Measurements from ENCODE around the gene SOWAHC. TPM values are rescaled to one million over a fixed set of nuclear protein-coding genes. Genes with fewer than 3 reads are reported as not detected.

The SOWAHC gene
- total RNA-seq, 1 experiment from 2014 or later: 18.9 TPM

DNA sequence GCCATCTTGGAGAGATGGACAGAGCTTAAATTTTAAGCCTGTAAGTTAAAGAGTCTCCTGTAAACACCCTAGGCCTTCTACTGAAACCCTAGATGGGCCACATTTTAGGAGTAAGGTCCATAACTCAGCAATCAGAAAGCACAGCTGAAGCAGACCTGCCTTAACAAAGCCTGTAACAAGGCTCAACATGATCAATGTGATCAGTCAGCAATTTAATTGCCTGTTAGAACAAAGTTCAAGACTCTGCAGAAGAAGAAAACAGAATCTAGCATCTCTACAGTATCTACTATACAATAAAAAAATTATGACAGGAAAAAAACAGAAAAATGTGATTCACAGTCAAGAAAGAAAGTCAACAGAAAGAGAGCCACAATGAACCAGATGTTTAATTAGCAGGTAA is 27.5 kb upstream of the SOWAHC start:
- Mint-ChIP-seq H3K4me3 (ENCODE audit: low read depth, unreplicated experiment) (no peak overlapping the region), H3K27ac (ENCODE audit: unreplicated experiment) (peak overlapping the region; percentile 39), H3K4me1 (ENCODE audit: low read depth, unreplicated experiment) (peaks cover 14% of the 10 kb centered on the region), H3K27me3 (ENCODE audit: unreplicated experiment) (no peaks in the 10 kb centered on the region), H3K36me3 (ENCODE audit: insufficient read depth, unreplicated experiment) (peaks cover 5% of the 10 kb centered on the region), H3K9me3 (ENCODE audit: low read depth, unreplicated experiment) (no peaks in the 10 kb centered on the region)
- no peak for DNase-seq
- TF ChIP-seq, protein P1, sequence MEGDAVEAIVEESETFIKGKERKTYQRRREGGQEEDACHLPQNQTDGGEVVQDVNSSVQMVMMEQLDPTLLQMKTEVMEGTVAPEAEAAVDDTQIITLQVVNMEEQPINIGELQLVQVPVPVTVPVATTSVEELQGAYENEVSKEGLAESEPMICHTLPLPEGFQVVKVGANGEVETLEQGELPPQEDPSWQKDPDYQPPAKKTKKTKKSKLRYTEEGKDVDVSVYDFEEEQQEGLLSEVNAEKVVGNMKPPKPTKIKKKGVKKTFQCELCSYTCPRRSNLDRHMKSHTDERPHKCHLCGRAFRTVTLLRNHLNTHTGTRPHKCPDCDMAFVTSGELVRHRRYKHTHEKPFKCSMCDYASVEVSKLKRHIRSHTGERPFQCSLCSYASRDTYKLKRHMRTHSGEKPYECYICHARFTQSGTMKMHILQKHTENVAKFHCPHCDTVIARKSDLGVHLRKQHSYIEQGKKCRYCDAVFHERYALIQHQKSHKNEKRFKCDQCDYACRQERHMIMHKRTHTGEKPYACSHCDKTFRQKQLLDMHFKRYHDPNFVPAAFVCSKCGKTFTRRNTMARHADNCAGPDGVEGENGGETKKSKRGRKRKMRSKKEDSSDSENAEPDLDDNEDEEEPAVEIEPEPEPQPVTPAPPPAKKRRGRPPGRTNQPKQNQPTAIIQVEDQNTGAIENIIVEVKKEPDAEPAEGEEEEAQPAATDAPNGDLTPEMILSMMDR (IDR thresholded peaks at IDR 0.05; ENCODE audit: unreplicated experiment): no peak
- CTCF ChIA-PET: no interaction called here
- BruUV-seq (replicated peaks): no TSS peak
- intact Hi-C loops (cut with micrococcal nuclease; ENCODE audit: unreplicated experiment): no loop called here

DNA sequence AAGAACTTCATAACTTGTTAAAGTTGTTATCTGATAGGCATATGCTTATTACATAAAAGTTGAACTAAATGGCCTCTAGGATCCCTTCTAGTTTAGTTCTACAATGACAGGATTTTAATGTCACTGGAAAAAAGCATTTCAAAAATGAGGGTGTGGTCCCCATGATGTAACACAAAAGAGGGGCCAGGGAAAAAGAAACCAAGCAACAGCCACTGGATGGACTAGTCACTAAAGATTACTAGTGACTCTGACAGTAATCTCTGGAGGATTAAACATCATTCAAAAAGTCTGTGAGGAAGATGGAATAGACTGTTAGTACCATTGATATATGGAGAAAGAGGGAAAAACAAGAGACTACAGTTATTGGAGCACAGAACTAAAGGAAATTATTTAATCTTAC is 23.0 kb upstream of the SOWAHC start:
- no peaks in the 10 kb centered on the region for H3K27me3 Mint-ChIP-seq (ENCODE audit: unreplicated experiment)
- CTCF ChIA-PET: no interaction called here
- intact Hi-C loops (cut with micrococcal nuclease; ENCODE audit: unreplicated experiment): loop anchor here (5.0 kb wide), 1 partner anchor 34 kb away; no protein-coding TSS in a partner anchor
- TF ChIP-seq, protein P1 (IDR thresholded peaks at IDR 0.05; ENCODE audit: unreplicated experiment): no peak
- H3K9me3 Mint-ChIP-seq (ENCODE audit: low read depth, unreplicated experiment): no peaks in the 10 kb centered on the region
- peak overlapping the region; percentile 26 for H3K27ac Mint-ChIP-seq (ENCODE audit: unreplicated experiment)
- peaks cover 14% of the 10 kb centered on the region for H3K4me1 Mint-ChIP-seq (ENCODE audit: low read depth, unreplicated experiment)
- no TSS peak for BruUV-seq (replicated peaks)
- peaks cover 5% of the 10 kb centered on the region for H3K36me3 Mint-ChIP-seq (ENCODE audit: insufficient read depth, unreplicated experiment)
- DNase-seq: no peak
- H3K4me3 Mint-ChIP-seq (ENCODE audit: low read depth, unreplicated experiment): no peak overlapping the region

DNA sequence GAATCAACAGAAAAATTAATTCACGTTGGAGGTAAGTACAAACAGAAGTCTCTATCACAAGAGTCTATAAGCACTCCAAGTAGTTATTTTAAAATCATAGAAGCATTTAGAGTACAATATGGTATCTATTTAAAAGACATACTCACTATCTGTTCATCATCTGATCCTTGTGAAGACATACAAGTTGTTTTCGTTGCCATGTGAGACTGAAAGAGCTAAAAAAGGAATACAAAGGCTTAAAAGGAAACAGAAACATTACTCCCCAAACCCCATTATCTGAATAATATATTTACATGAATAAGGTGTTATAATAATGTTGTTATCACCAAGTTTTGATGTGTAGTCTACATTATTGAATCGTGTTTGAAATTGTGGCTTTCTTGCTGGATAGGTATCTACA is 21.3 kb upstream of the SOWAHC start:
- BruUV-seq (replicated peaks): no TSS peak
- Mint-ChIP-seq H3K27ac (ENCODE audit: unreplicated experiment) (no peak overlapping the region), H3K4me1 (ENCODE audit: low read depth, unreplicated experiment) (peaks cover 14% of the 10 kb centered on the region), H3K36me3 (ENCODE audit: insufficient read depth, unreplicated experiment) (peaks cover 5% of the 10 kb centered on the region), H3K4me3 (ENCODE audit: low read depth, unreplicated experiment) (no peak overlapping the region), H3K9me3 (ENCODE audit: low read depth, unreplicated experiment) (no peaks in the 10 kb centered on the region), H3K27me3 (ENCODE audit: unreplicated experiment) (no peaks in the 10 kb centered on the region)
- DNase-seq: no peak
- intact Hi-C loops (cut with micrococcal nuclease; ENCODE audit: unreplicated experiment): loop anchor here (5.0 kb wide), 1 partner anchor 36 kb away; no protein-coding TSS in a partner anchor
- CTCF ChIA-PET: no interaction called here
- TF ChIP-seq, protein P1 (IDR thresholded peaks at IDR 0.05; ENCODE audit: unreplicated experiment): no peak

DNA sequence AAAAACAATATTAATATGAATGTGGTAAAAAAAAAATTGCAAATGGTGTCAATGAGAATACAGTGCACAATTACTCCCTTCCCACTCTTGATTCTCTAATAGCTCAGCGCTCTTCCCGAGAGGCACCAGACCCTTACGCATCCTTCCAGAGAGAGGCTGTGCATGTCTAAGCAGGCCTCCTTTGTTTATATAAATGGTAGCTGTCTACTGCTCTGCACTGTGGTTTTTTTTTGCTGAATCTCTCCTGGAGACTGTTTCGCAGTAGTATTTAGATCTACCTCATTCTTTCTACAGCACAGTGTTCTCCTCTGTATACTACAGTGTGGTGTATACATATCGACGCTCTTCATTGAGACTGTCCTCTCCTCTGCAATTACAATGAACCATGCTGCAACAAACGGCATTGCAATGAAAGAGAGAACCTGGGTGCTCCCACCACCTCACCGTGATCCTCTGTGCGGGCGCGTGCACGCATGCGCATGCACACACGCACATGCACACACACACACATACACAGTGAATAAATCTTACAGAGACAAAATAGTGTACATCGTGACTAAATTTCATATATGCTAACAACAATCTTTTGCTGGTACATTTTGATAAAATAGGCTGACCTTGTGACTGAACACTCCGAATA is 19.8 kb upstream of the SOWAHC start:
- Mint-ChIP-seq H3K9me3 (ENCODE audit: low read depth, unreplicated experiment) (no peaks in the 10 kb centered on the region), H3K36me3 (ENCODE audit: insufficient read depth, unreplicated experiment) (peaks cover 5% of the 10 kb centered on the region), H3K4me1 (ENCODE audit: low read depth, unreplicated experiment) (peaks cover 14% of the 10 kb centered on the region), H3K27ac (ENCODE audit: unreplicated experiment) (no peak overlapping the region), H3K27me3 (ENCODE audit: unreplicated experiment) (no peaks in the 10 kb centered on the region), H3K4me3 (ENCODE audit: low read depth, unreplicated experiment) (no peak overlapping the region)
- no TSS peak for BruUV-seq (replicated peaks)
- intact Hi-C loops (cut with micrococcal nuclease; ENCODE audit: unreplicated experiment): loop anchor here (5.0 kb wide), 1 partner anchor 37 kb away; no protein-coding TSS in a partner anchor
- DNase-seq: no peak
- CTCF ChIA-PET: no interaction called here
- TF ChIP-seq, protein P1 (IDR thresholded peaks at IDR 0.05; ENCODE audit: unreplicated experiment): no peak
